ENCODE measurements around the gene KCNIP1.

- TF ChIP-seq RAD21 (conservative IDR thresholded peaks at IDR 0.05): no peak
- no peak for TF ChIP-seq TAF1 (IDR thresholded peaks at IDR 0.05; ENCODE audit: low read depth)
- TF ChIP-seq POLR2AphosphoS5 (IDR thresholded peaks at IDR 0.05): no peak
- TF ChIP-seq CTCF (IDR thresholded peaks at IDR 0.05; ENCODE audit: poor library complexity, severe bottlenecking): no peak
- TF ChIP-seq EP300 (conservative IDR thresholded peaks at IDR 0.05; ENCODE audit: poor library complexity, severe bottlenecking): no peak
- no peak for TF ChIP-seq EZH2 (IDR thresholded peaks at IDR 0.05; ENCODE audit: borderline replicate concordance, insufficient read depth, low read length, poor library complexity, severe bottlenecking)
- no peak for TF ChIP-seq MXI1 (conservative IDR thresholded peaks at IDR 0.05; ENCODE audit: poor library complexity, severe bottlenecking)
- no peak for TF ChIP-seq SMC3 (conservative IDR thresholded peaks at IDR 0.05; ENCODE audit: poor library complexity)
- TF ChIP-seq, protein P1, sequence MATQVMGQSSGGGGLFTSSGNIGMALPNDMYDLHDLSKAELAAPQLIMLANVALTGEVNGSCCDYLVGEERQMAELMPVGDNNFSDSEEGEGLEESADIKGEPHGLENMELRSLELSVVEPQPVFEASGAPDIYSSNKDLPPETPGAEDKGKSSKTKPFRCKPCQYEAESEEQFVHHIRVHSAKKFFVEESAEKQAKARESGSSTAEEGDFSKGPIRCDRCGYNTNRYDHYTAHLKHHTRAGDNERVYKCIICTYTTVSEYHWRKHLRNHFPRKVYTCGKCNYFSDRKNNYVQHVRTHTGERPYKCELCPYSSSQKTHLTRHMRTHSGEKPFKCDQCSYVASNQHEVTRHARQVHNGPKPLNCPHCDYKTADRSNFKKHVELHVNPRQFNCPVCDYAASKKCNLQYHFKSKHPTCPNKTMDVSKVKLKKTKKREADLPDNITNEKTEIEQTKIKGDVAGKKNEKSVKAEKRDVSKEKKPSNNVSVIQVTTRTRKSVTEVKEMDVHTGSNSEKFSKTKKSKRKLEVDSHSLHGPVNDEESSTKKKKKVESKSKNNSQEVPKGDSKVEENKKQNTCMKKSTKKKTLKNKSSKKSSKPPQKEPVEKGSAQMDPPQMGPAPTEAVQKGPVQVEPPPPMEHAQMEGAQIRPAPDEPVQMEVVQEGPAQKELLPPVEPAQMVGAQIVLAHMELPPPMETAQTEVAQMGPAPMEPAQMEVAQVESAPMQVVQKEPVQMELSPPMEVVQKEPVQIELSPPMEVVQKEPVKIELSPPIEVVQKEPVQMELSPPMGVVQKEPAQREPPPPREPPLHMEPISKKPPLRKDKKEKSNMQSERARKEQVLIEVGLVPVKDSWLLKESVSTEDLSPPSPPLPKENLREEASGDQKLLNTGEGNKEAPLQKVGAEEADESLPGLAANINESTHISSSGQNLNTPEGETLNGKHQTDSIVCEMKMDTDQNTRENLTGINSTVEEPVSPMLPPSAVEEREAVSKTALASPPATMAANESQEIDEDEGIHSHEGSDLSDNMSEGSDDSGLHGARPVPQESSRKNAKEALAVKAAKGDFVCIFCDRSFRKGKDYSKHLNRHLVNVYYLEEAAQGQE (IDR thresholded peaks at IDR 0.05; ENCODE audit: borderline replicate concordance): no peak
These were observed 33.8 kb downstream of the KCNIP1 start for GRCh38 chr5:170537451-170538095.
